A673 (cell line): ENCODE measurements around the gene PXT1. TPM values are rescaled to one million over a fixed set of nuclear protein-coding genes. Genes with fewer than 3 reads are reported as not detected.

Experiments used
- Bru-seq: library from RNA; stranded (reverse); fragments of 400-500 nt; gene quantifications from one replicate; lab custom pipeline; 2021; lab: Mats Ljungman, UMichigan
- BruChase-seq, 2 experiments: library from RNA; stranded (reverse); fragments of 400-500 nt; gene quantifications; one replicate each; lab custom pipeline; 2021; lab: Mats Ljungman, UMichigan
- BruUV-seq: library from RNA; stranded (reverse); fragments of 400-500 nt; replicated peaks from 2 replicates; lab custom pipeline; 2021; lab: Mats Ljungman, UMichigan
- CTCF ChIA-PET: fragments of 300-600 bp; sonication (Branson Sonifier 250); formaldehyde crosslinking; loops from one replicate; lab custom pipeline; 2022; ENCODE audit warnings: antibody characterized with exemption; lab: Charles Lee
- POLR2A ChIA-PET: fragments of 300-600 bp; sonication (Branson Sonifier 250); formaldehyde crosslinking; loops from one replicate; lab custom pipeline; 2022; ENCODE audit warnings: antibody characterized with exemption; ENCODE audit not compliant: low non-redundant PET; lab: Charles Lee
- DNase-seq: peaks from one replicate; pipeline ENCODE4 v3.0.0-alpha.2; 2015; ENCODE audit warnings: low spot score
- H3K27ac ChIP-seq: fragments of 200-600 bp; sonication (generic); 2 replicates; pipeline ENCODE4 v1.5.1; 2016; ENCODE audit warnings: mixed run types, low read depth, mild to moderate bottlenecking, mixed read lengths, antibody characterized with exemption, low read length; ENCODE audit not compliant: poor library complexity, severe bottlenecking
- H3K27me3 ChIP-seq: fragments of 200-600 bp; sonication (generic); replicated peaks from 2 replicates; pipeline ENCODE4 v1.6.1; 2017; ENCODE audit warnings: mixed run types, low read depth, mild to moderate bottlenecking, mixed read lengths, antibody characterized with exemption, low read length; ENCODE audit not compliant: insufficient read depth, poor library complexity
- H3K36me3 ChIP-seq: fragments of 200-600 bp; sonication (generic); 2 replicates; pipeline ENCODE4 v1.6.1; 2016; ENCODE audit warnings: mixed run types, mild to moderate bottlenecking, mixed read lengths, antibody characterized with exemption, low read length; ENCODE audit not compliant: insufficient read depth, poor library complexity, severe bottlenecking
- H3K4me1 ChIP-seq: fragments of 200-600 bp; sonication (generic); 2 replicates; pipeline ENCODE4 v1.6.1; 2017; ENCODE audit warnings: mixed run types, mild to moderate bottlenecking, mixed read lengths, antibody characterized with exemption, low read length; ENCODE audit not compliant: insufficient read depth, poor library complexity, severe bottlenecking
- H3K4me3 ChIP-seq: fragments of 200-600 bp; sonication (generic); 2 replicates; pipeline ENCODE4 v1.5.1; 2016; ENCODE audit warnings: low read depth, mixed run types, mild to moderate bottlenecking, mixed read lengths, low read length; ENCODE audit not compliant: poor library complexity, severe bottlenecking
- H3K9me3 ChIP-seq: fragments of 200-600 bp; sonication (generic); 2 replicates; pipeline ENCODE4 v1.6.1; 2016; ENCODE audit warnings: mixed run types, low read depth, mild to moderate bottlenecking, mixed read lengths, antibody characterized with exemption, low read length; ENCODE audit not compliant: poor library complexity, severe bottlenecking
- EZH2 ChIP-seq: fragments of 200-600 bp; sonication (generic); IDR thresholded peaks from 2 replicates; pipeline ENCODE4 v1.6.1; 2017; ENCODE audit warnings: borderline replicate concordance, low read depth, mild to moderate bottlenecking, mixed read lengths, antibody characterized with exemption, low read length; ENCODE audit not compliant: poor library complexity, severe bottlenecking
- intact Hi-C: fragments of 100-400 bp; cut with micrococcal nuclease; formaldehyde crosslinking; loops from one replicate; pipeline ENCODE4 v1.10.0; 2022; ENCODE audit not compliant: unreplicated experiment
- long read RNA-seq: library from polyadenylated mRNA; stranded (forward); transcript quantifications from one replicate; pipeline ENCODE4 v2.0.0, GENCODE V29; 2022
- total RNA-seq: library from RNA; stranded (reverse); gene quantifications from 2 replicates; pipeline ENCODE4 v1.2.3, GENCODE V29; 2021
- TF ChIP-seq, protein P1 (sequence below): fragments of 300-800, 200-600 bp; sonication (generic); conservative IDR thresholded peaks from 2 replicates; pipeline ENCODE4 v1.5.1; 2017; ENCODE audit warnings: low read depth, mild to moderate bottlenecking, antibody characterized with exemption, low read length, moderate library complexity, mixed read lengths

Gene PXT1, protein sequence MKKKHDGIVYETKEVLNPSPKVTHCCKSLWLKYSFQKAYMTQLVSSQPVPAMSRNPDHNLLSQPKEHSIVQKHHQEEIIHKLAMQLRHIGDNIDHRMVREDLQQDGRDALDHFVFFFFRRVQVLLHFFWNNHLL
- total RNA-seq (0.13 and 0.21 TPM in 2 replicates), Bru-seq, nascent RNA (percentile 20 among the genes with signal in this experiment), BruChase-seq, experiment 1, labeled RNA remaining after a 2-hour chase (percentile 14 among the genes with signal in this experiment), BruChase-seq, experiment 2, labeled RNA remaining after a 6-hour chase (percentile 13 among the genes with signal in this experiment)
- long read RNA-seq, result 0 reads

DNA sequence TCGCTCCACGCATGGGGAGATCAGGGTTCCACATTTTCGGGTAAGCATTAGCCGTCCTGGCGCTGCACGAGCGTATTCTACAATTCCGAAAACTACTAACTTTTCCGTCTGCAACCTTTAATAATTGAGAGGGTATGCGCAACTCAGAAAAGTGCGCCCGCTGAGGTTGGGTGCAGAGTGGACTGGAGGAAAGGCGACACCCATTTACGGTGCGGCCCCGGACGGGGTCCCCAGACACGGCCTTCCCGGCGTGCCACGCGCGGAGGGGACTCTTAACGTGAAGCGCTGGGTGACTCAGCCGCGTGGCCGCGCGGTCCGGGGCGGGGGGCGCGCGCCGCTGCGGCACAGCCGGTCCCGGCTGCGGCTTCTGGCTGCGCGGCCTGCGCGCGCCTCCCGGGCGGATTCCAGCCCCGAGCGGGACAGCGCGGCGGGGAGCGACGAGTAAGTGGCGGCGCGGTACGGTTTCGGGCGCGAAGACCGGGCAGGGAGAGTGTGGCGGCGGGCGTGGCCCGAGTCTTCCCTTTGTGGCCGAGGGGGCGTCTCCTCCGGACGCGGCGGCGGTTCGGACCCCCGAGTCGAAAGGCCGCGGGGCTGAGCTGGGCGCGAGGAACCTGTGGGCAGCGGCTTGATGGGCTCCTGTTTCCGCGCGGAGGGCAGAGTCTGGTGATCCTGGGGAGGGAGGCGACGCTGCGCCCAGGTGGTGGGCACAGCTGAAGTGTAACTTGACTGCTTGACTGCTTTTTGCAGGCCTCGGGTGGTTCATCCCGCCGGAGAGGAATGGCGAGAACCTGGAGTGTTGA lies at the start of gene PXT1, which contains the start of gene KCTD20:
PXT1 (minus strand) TSS at position 184 of the 800 bp plus-strand sequence. CDS start 16,772 bp downstream, outside the sequence.
KCTD20 (plus strand) TSS at position 330 of the 800 bp plus-strand sequence. CDS start 27,098 bp downstream, outside the sequence.
- no TSS peak for BruUV-seq
- ChIA-PET POLR2A (interaction anchor here (0.6 kb wide), 1 partner anchor 35 kb away, joined by 15 read pairs; no protein-coding TSS in a partner anchor), CTCF (no interaction called here)

DNA sequence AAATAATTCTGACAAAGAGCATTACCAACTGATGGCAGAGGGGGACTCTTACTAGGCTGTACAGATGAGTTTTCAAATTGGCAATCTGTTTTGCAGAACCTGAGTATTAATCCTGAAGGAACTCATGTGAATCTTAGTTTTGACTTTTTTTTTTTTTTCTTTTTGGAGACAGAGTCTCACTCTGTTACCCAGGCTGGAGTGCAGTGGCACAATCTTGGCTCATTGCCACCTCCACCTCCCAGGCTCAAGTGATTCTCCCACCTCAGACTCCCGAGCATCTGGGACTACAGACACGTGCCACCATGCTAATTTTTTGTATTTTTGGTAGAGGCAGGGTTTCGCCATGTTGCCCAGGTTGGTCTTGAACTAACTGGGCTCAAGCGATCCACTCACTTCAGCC lies 49.4 kb upstream of the PXT1 start:
- ChIA-PET CTCF (no interaction called here), POLR2A (no interaction called here)
- TF ChIP-seq EZH2, result no peak
- no peaks in the 10 kb centered on the region for H3K9me3 ChIP-seq
- no peak overlapping the region for H3K27ac ChIP-seq
- no peak overlapping the region for H3K4me3 ChIP-seq
- H3K36me3 ChIP-seq, result peaks cover 26% of the 10 kb centered on the region
- intact Hi-C loops, result no loop called here
- H3K4me1 ChIP-seq, result no peaks in the 10 kb centered on the region
- H3K27me3 ChIP-seq, result no peaks in the 10 kb centered on the region
- no peak for DNase-seq
- no TSS peak for BruUV-seq

More for the DNA sequence above, at the start of gene PXT1, which contains the start of gene KCTD20:
- no peak for TF ChIP-seq EZH2
- TF ChIP-seq, protein P1, sequence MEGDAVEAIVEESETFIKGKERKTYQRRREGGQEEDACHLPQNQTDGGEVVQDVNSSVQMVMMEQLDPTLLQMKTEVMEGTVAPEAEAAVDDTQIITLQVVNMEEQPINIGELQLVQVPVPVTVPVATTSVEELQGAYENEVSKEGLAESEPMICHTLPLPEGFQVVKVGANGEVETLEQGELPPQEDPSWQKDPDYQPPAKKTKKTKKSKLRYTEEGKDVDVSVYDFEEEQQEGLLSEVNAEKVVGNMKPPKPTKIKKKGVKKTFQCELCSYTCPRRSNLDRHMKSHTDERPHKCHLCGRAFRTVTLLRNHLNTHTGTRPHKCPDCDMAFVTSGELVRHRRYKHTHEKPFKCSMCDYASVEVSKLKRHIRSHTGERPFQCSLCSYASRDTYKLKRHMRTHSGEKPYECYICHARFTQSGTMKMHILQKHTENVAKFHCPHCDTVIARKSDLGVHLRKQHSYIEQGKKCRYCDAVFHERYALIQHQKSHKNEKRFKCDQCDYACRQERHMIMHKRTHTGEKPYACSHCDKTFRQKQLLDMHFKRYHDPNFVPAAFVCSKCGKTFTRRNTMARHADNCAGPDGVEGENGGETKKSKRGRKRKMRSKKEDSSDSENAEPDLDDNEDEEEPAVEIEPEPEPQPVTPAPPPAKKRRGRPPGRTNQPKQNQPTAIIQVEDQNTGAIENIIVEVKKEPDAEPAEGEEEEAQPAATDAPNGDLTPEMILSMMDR, result no peak
- H3K27ac ChIP-seq, result peak within 1 kb of the TSS; percentile 95
- H3K36me3 ChIP-seq, result peaks cover 6% of the 10 kb centered on the region
- intact Hi-C loops, result loop anchor here (5.0 to 10.0 kb wide), 2 partner anchors 102 to 154 kb away; partner anchors contain the start of gene STK38
- no peaks in the 10 kb centered on the region for H3K9me3 ChIP-seq
- H3K27me3 ChIP-seq, result no peaks in the 10 kb centered on the region
- peak; percentile 95 for DNase-seq
- peak within 1 kb of the TSS; percentile 83 for H3K4me3 ChIP-seq
- peaks cover 36% of the 10 kb centered on the region for H3K4me1 ChIP-seq

DNA sequence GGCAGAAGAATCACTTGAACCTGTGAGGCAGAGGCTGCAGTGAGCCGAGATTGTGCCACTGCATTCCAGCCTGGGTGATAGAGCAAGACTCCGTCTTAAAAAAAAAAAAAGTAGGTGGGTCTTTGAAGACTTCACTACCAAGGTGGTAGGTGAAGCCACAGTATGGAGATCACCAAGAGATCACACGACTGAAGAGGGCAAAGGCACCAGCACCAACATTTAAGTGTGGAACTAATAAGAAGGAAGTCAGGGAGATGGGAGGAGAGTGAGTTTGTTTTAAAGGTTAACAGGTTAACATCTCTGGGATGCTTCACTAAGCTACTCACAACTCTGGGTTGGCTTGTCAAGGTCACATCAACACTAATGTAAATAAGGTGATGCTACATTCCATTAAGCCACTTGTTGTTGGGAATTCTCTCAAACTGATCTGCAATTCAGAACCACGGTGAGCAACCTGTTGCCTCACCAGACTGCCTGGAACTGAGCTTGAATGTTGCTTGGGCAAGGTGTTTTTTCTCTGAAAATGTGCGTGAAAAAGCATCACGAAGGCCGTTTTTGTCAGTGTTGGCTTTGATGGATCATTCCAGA lies 48.8 kb upstream of the PXT1 start:
- TF ChIP-seq, protein P1, result no peak
- no peak for TF ChIP-seq EZH2
- H3K36me3 ChIP-seq, result peaks cover 26% of the 10 kb centered on the region
- POLR2A ChIA-PET, result no interaction called here
- no peak overlapping the region for H3K4me3 ChIP-seq
- H3K27me3 ChIP-seq, result no peaks in the 10 kb centered on the region
- CTCF ChIA-PET, result no interaction called here
- no peaks in the 10 kb centered on the region for H3K9me3 ChIP-seq
- no peak overlapping the region for H3K27ac ChIP-seq
- H3K4me1 ChIP-seq, result no peaks in the 10 kb centered on the region
- DNase-seq, result no peak
- BruUV-seq, result no TSS peak
- intact Hi-C loops, result no loop called here
